GM23338 (cell line): ENCODE data around the gene TFDP1. TPM values are rescaled to one million over a fixed set of nuclear protein-coding genes. Genes with fewer than 3 reads are reported as not detected.

ENCODE experiments used
- ATAC-seq: fragments of 200-7000 bp; cut with Tn5 transposase; 3 replicates; pipeline ENCODE4 v1.9.1; 2020
- DNase-seq: peaks from one replicate; pipeline ENCODE4 v3.0.0-alpha.2; 2015; ENCODE audit warnings: low spot score
- H2AFZ ChIP-seq: fragments of 200-600 bp; sonication (generic); 2 replicates; pipeline ENCODE4 v1.8.0; 2016; ENCODE audit warnings: antibody characterized with exemption, mild to moderate bottlenecking, moderate library complexity
- H3F3A ChIP-seq: fragments of 200-600 bp; sonication (generic); replicated peaks from 2 replicates; pipeline ENCODE4 v1.8.0; 2017; ENCODE audit warnings: antibody characterized with exemption, mixed run types, low read depth
- H3K27ac ChIP-seq: fragments of 200-600 bp; sonication (generic); 2 replicates; pipeline ENCODE4 v1.6.1; 2016; ENCODE audit warnings: low read depth
- H3K27me3 ChIP-seq: fragments of 200-600 bp; sonication (generic); 2 replicates; pipeline ENCODE4 v1.8.0; 2016; ENCODE audit warnings: mild to moderate bottlenecking, mixed run types, moderate library complexity; ENCODE audit not compliant: insufficient read depth
- H3K36me3 ChIP-seq: fragments of 200-600 bp; sonication (generic); 2 replicates; pipeline ENCODE4 v1.8.0; 2016; ENCODE audit warnings: mild to moderate bottlenecking; ENCODE audit not compliant: insufficient read depth
- H3K4me1 ChIP-seq: fragments of 200-600 bp; sonication (generic); 2 replicates; pipeline ENCODE4 v1.8.0; 2016; ENCODE audit warnings: mild to moderate bottlenecking, moderate library complexity; ENCODE audit not compliant: insufficient read depth
- H3K4me2 ChIP-seq: fragments of 200-600 bp; sonication (generic); 2 replicates; pipeline ENCODE4 v1.7.1; 2017; ENCODE audit warnings: mixed run types
- H3K4me3 ChIP-seq: fragments of 200-600 bp; sonication (generic); 2 replicates; pipeline ENCODE4 v1.6.1; 2016; ENCODE audit warnings: mixed run types
- H3K79me2 ChIP-seq: fragments of 200-600 bp; sonication (generic); replicated peaks from 2 replicates; pipeline ENCODE4 v1.8.0; 2017; ENCODE audit warnings: mild to moderate bottlenecking; ENCODE audit not compliant: insufficient read depth
- H3K9me2 ChIP-seq: fragments of 200-600 bp; sonication (generic); 2 replicates; pipeline ENCODE4 v1.8.0; 2017; ENCODE audit not compliant: insufficient read depth
- H4K20me1 ChIP-seq: fragments of 200-600 bp; sonication (generic); replicated peaks from 2 replicates; pipeline ENCODE4 v1.8.0; 2017; ENCODE audit warnings: mild to moderate bottlenecking; ENCODE audit not compliant: insufficient read depth
- H3K27ac Mint-ChIP-seq: 2 replicates; pipeline ENCODE4 v1.8.0; 2020; ENCODE audit warnings: inconsistent platforms, mild to moderate bottlenecking, moderate library complexity, mixed read lengths
- H3K27me3 Mint-ChIP-seq: 3 replicates; pipeline ENCODE4 v1.8.0; 2022; ENCODE audit warnings: low read depth, mild to moderate bottlenecking, moderate library complexity, mixed read lengths, inconsistent platforms; ENCODE audit not compliant: insufficient read depth, poor library complexity
- H3K36me3 Mint-ChIP-seq: 3 replicates; pipeline ENCODE4 v1.8.0; 2021; ENCODE audit warnings: low read depth, mild to moderate bottlenecking, inconsistent platforms, moderate library complexity, mixed read lengths
- H3K4me1 Mint-ChIP-seq: 3 replicates; pipeline ENCODE4 v1.8.0; 2020; ENCODE audit warnings: mild to moderate bottlenecking, inconsistent platforms, mixed read lengths
- H3K4me3 Mint-ChIP-seq: 3 replicates; pipeline ENCODE4 v1.8.0; 2021; ENCODE audit warnings: moderate library complexity, mild to moderate bottlenecking, inconsistent platforms, mixed read lengths
- H3K9me3 Mint-ChIP-seq: 3 replicates; pipeline ENCODE4 v1.8.0; 2020; ENCODE audit warnings: moderate library complexity, mild to moderate bottlenecking, inconsistent platforms, mixed read lengths
- CREB1 ChIP-seq: fragments of 250-450 bp; sonication (Bioruptor Pico); IDR thresholded peaks from 2 replicates; pipeline ENCODE4 v1.5.0; 2020; ENCODE audit warnings: low read depth, mild to moderate bottlenecking, moderate library complexity
- EZH2phosphoT487 ChIP-seq: fragments of 200-600 bp; sonication (generic); IDR thresholded peaks from one replicate; pipeline ENCODE4 v1.8.1; 2018; ENCODE audit warnings: antibody characterized with exemption; ENCODE audit not compliant: unreplicated experiment
- NANOG ChIP-seq: IDR thresholded peaks from 2 replicates; pipeline ENCODE4 v1.6.1; 2016; ENCODE audit warnings: antibody characterized with exemption, borderline replicate concordance
- POLR2AphosphoS5 ChIP-seq: IDR thresholded peaks from 2 replicates; pipeline ENCODE4 v1.6.1; 2016; ENCODE audit warnings: antibody characterized with exemption, low read depth
- REST ChIP-seq: IDR thresholded peaks from one replicate; pipeline ENCODE4 v1.6.1; 2018; ENCODE audit warnings: antibody characterized with exemption; ENCODE audit not compliant: unreplicated experiment
- polyA plus RNA-seq: library from polyadenylated mRNA; unstranded; fragments of >200 nt; fragmentation: Nextera tagmentation; extraction: Ambion mirVana; gene quantifications from 2 replicates; pipeline ENCODE4 v1.2.1, GENCODE V29; 2016
- total RNA-seq: library from RNA; depleted of rRNA; stranded (reverse); fragments of >200 nt; shearing (Covaris generic); gene quantifications from 2 replicates; pipeline ENCODE4 v1.2.3, GENCODE V29; 2014

The TFDP1 gene
- total and polyA plus RNA-seq, 2 experiments from 2014 or later: 42.9 to 80.0 TPM

- Mint-ChIP-seq H3K4me1 (peaks cover 17% of the 10 kb centered on the region), H3K27me3 (peaks cover 12% of the 10 kb centered on the region), H3K4me3 (no peak overlapping the region), H3K36me3 (peaks cover 56% of the 10 kb centered on the region), H3K9me3 (peaks cover 4% of the 10 kb centered on the region), H3K27ac (no peak overlapping the region)
- TF ChIP-seq EZH2phosphoT487: no peak
- no peak for TF ChIP-seq POLR2AphosphoS5
- Histone ChIP-seq H3K4me2 (no peak overlapping the region), H3K4me3 (no peak overlapping the region), H3K9me2 (no peaks in the 10 kb centered on the region), H3K4me1 (0 out of 2 replicates have a peak, but pooled peaks cover 7% of the 10 kb centered on the region), H3K36me3 (no peaks in the 10 kb centered on the region), H3K27me3 (no peaks in the 10 kb centered on the region), H3K79me2 (peaks cover 73% of the 10 kb centered on the region), H2AFZ (no peak overlapping the region), H3F3A (no peaks in the 10 kb centered on the region), H3K27ac (no peak overlapping the region), H4K20me1 (peaks cover 15% of the 10 kb centered on the region)
- ATAC-seq: no peak
- no peak for DNase-seq
These were observed 4.0 kb downstream of the TFDP1 start for GRCh38 chr13:113588394-113589111.

- Histone ChIP-seq H4K20me1 (peaks cover 16% of the 10 kb centered on the region), H3K79me2 (peaks cover 73% of the 10 kb centered on the region), H3K4me1 (0 out of 2 replicates have a peak, but pooled peaks cover 7% of the 10 kb centered on the region), H3K4me3 (no peak overlapping the region), H3K27ac (no peak overlapping the region), H2AFZ (no peak overlapping the region), H3K9me2 (no peaks in the 10 kb centered on the region), H3K27me3 (no peaks in the 10 kb centered on the region), H3K4me2 (no peak overlapping the region), H3K36me3 (no peaks in the 10 kb centered on the region), H3F3A (no peaks in the 10 kb centered on the region)
- no peak for TF ChIP-seq EZH2phosphoT487
- no peak for TF ChIP-seq REST
- TF ChIP-seq CREB1 (CRISPR knock-in tag): no peak
- no peak for TF ChIP-seq NANOG
- peaks cover 56% of the 10 kb centered on the region for H3K36me3 Mint-ChIP-seq
- peaks cover 8% of the 10 kb centered on the region for H3K27me3 Mint-ChIP-seq
- no peak overlapping the region for H3K4me3 Mint-ChIP-seq
- H3K9me3 Mint-ChIP-seq: peaks cover 4% of the 10 kb centered on the region; the same call in 2 of the 3 replicates
- H3K27ac Mint-ChIP-seq: no peak overlapping the region
- peaks cover 17% of the 10 kb centered on the region for H3K4me1 Mint-ChIP-seq
- DNase-seq: no peak
- no peak for ATAC-seq
These were observed 4.9 kb downstream of the TFDP1 start for GRCh38 chr13:113589251-113589960.
